Neural progenitor cell (in vitro differentiated cells): ENCODE data around the gene ZCCHC8.

Experiments
- CTCF ChIP-seq: fragments of 200-600 bp; sonication (generic); IDR thresholded peaks from 2 replicates; pipeline ENCODE4 v1.5.1; 2017; ENCODE audit warnings: antibody characterized with exemption, mild to moderate bottlenecking
- EZH2 ChIP-seq: fragments of 200-600 bp; sonication (generic); IDR thresholded peaks from 2 replicates; pipeline ENCODE4 v1.6.1; 2017; ENCODE audit warnings: antibody characterized with exemption, mild to moderate bottlenecking, moderate library complexity

DNA sequence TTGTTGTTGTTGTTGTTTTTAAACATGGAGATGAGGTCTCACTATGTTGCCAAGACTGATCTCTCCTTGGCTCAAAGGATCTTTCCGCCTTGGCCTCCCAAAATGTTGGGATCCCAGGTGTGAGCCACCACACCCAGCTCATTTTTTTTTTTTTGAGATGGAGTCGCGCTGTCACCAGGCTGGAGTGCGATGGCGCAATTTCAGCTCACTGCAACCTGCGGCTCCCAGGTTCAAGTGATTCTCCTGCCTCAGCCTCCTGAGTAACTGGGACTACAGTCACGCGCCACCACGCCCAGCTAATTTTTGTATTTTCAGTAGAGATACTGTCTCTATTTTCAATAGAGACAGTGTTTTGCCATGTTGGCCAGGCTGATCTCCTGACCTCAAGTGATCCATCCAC is 73.3 kb downstream of the ZCCHC8 start:
- TF ChIP-seq CTCF, result no peak
- TF ChIP-seq EZH2, result no peak
